ENCODE results near the gene GABRG3. TPM values are rescaled to one million over a fixed set of nuclear protein-coding genes. Genes with fewer than 3 reads are reported as not detected.

The GABRG3 gene
- total RNA-seq (not detected), polyA plus RNA-seq (under 1 TPM in 1 of 2 donors, not detected in 1; 0.35 TPM)

- Histone ChIP-seq H3K4me3 (no peak within 1 kb of the TSS), H3K27ac (no peak within 1 kb of the TSS), H3K4me1 (no peaks in the 10 kb centered on the region), H3K36me3 (no peaks in the 10 kb centered on the region), H3K9me3 (no peaks in the 10 kb centered on the region), H3K27me3 (peaks cover 0 to 17% (median 0%) of the 10 kb centered on the region in 4 donors)
- TF ChIP-seq, protein P1, sequence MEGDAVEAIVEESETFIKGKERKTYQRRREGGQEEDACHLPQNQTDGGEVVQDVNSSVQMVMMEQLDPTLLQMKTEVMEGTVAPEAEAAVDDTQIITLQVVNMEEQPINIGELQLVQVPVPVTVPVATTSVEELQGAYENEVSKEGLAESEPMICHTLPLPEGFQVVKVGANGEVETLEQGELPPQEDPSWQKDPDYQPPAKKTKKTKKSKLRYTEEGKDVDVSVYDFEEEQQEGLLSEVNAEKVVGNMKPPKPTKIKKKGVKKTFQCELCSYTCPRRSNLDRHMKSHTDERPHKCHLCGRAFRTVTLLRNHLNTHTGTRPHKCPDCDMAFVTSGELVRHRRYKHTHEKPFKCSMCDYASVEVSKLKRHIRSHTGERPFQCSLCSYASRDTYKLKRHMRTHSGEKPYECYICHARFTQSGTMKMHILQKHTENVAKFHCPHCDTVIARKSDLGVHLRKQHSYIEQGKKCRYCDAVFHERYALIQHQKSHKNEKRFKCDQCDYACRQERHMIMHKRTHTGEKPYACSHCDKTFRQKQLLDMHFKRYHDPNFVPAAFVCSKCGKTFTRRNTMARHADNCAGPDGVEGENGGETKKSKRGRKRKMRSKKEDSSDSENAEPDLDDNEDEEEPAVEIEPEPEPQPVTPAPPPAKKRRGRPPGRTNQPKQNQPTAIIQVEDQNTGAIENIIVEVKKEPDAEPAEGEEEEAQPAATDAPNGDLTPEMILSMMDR (IDR thresholded peaks at IDR 0.05): no peak
- WGBS, 2 donors: 1 to 3% methylated on average over 30 to 33 of the region's 33 CpGs
- intact Hi-C loops (cut with DNase I): no loop called here
- DNase-seq (peak in 1 of 6 donors; percentile 48), FAIRE-seq (no peak), ATAC-seq (no peak)
Observed at GRCh38 chr15:26970712-26971210, at the start of gene GABRG3. Gene GABRG3 (plus strand): TSS chr15:26971181.

DNA sequence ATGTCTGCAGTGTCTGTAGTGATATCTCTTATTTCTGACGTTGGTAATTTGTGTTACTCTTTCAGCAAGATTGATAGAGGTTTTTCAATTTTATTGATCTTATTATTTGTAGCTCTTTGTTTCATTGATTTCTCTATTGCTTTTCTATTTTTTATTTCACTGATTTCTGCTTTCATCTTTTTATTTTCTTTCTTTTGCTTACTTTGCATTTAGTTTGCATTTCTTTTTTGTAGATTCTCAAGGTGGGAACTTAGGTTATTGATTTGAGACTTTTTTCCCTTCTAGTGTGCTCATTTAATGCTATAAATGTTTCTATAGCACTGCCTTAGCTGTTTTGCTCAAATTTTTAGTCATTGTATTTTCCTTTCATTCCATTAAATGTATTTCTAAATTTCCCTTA, 49.5 kb upstream of the GABRG3 start:
- FAIRE-seq: no peak
- 14 to 30% methylated on average over 1 of the region's 1 CpG for WGBS, 2 donors

GRCh38 chr15:26926081-26926480, 44.9 kb upstream of the GABRG3 start:
- no peak overlapping the region for H3K4me3 ChIP-seq
- H3K36me3 ChIP-seq: no peaks in the 10 kb centered on the region
- no peak for FAIRE-seq
- whole genome bisulfite sequencing, 2 donors: 55 to 73% methylated on average over 2 of the region's 2 CpGs
- no peaks in the 10 kb centered on the region for H3K9me3 ChIP-seq
- no peaks in the 10 kb centered on the region for H3K4me1 ChIP-seq
- ATAC-seq: no peak
- TF ChIP-seq, protein P1 (IDR thresholded peaks at IDR 0.05): no peak
- H3K27ac ChIP-seq: no peak overlapping the region
- no peak for DNase-seq
- intact Hi-C loops (cut with DNase I): no loop called here
- H3K27me3 ChIP-seq: no peaks in the 10 kb centered on the region

More for the DNA sequence above, 49.5 kb upstream of the GABRG3 start:
- DNase-seq (no peak), ATAC-seq (no peak)
- Histone ChIP-seq H3K27me3 (no peaks in the 10 kb centered on the region), H3K4me3 (no peak overlapping the region), H3K27ac (no peak overlapping the region), H3K9me3 (no peaks in the 10 kb centered on the region), H3K4me1 (no peaks in the 10 kb centered on the region), H3K36me3 (no peaks in the 10 kb centered on the region)
- intact Hi-C loops (cut with DNase I): no loop called here
- TF ChIP-seq, protein P1 (IDR thresholded peaks at IDR 0.05): no peak

- H3K27ac ChIP-seq: no peak overlapping the region
- no peak for ATAC-seq
- intact Hi-C loops (cut with DNase I): no loop called here
- H3K9me3 ChIP-seq: no peaks in the 10 kb centered on the region
- TF ChIP-seq, protein P1 (IDR thresholded peaks at IDR 0.05): no peak
- no peaks in the 10 kb centered on the region for H3K27me3 ChIP-seq
- no peak overlapping the region for H3K4me3 ChIP-seq
- H3K36me3 ChIP-seq: no peaks in the 10 kb centered on the region
- WGBS, 2 donors: 51 to 61% methylated on average over 8 of the region's 8 CpGs
- no peaks in the 10 kb centered on the region for H3K4me1 ChIP-seq
- DNase-seq: no peak
- no peak for FAIRE-seq
Observed at GRCh38 chr15:26928051-26928450, 42.9 kb upstream of the GABRG3 start.

DNA sequence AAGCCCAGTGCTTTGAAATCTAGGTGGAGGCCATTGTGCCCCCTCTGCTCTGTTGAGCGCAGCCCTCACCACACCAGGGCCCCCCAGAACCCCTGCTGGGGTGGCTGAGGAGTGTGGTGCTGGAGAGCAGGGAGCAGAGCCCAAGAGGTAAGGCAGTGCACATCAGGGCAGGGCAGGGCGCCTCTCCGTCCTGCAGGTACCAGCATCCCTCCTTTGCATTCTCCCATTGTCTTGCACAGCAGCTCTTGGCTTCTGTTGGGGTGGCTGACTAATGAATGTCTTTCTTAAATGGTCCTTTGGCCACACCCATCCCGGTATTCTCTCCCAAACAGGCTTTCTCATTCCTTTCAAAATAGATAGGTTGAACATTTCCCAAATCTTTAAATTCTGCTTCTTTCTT, 41.4 kb upstream of the GABRG3 start:
- intact Hi-C loops (cut with DNase I): no loop called here
- Histone ChIP-seq H3K36me3 (no peaks in the 10 kb centered on the region), H3K4me3 (no peak overlapping the region), H3K9me3 (no peaks in the 10 kb centered on the region), H3K27ac (no peak overlapping the region), H3K4me1 (no peaks in the 10 kb centered on the region), H3K27me3 (no peaks in the 10 kb centered on the region)
- FAIRE-seq (no peak), DNase-seq (no peak), ATAC-seq (no peak)
- TF ChIP-seq, protein P1 (IDR thresholded peaks at IDR 0.05): no peak
- WGBS, 2 donors: 61 to 75% methylated on average over 4 of the region's 4 CpGs
